GM21528 (cell line): Measurements from ENCODE around the gene HGS.
"Not testable (repeated sequence)": the region's sequence is repeated elsewhere in the genome, so short reads cannot be mapped to it uniquely, and the experiment has no call there.

Experiments
- ATAC-seq: cut with Tn5 transposase; IDR thresholded peaks from one replicate; pipeline ENCODE4 v1.9.1; 2021; ENCODE audit warnings: mild to moderate bottlenecking, moderate library complexity; ENCODE audit not compliant: unreplicated experiment, low FRiP score

HGS gene

DNA sequence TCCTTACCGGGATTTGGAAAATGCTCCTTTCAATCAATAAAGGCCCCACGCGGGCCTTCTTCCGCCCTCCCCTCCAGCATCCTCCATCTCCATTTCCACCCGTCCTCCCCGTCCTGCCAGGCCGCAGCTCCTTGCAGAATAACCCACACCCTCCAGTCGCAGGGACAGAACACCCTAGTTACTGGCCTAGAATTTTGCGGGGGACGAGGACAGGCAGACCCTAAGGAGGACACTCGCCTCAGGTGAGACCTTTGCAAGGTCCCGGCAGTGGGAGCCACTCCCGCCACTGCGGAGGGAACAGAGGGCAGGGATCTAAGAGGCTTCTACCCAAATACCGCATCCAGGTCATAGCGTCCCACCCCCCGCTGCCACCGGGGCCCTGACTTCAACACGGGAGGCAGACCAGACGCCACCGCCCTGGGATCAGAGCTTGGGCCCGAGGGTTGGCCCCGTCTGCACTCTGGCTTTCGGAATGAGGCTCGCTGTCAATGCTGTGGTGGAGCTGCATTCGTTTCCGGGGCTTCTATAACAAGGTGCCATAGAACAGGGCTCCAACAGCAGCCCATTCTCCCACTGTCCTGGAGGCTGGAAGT is 55.1 kb downstream of the HGS start:
- no peak for ATAC-seq

DNA sequence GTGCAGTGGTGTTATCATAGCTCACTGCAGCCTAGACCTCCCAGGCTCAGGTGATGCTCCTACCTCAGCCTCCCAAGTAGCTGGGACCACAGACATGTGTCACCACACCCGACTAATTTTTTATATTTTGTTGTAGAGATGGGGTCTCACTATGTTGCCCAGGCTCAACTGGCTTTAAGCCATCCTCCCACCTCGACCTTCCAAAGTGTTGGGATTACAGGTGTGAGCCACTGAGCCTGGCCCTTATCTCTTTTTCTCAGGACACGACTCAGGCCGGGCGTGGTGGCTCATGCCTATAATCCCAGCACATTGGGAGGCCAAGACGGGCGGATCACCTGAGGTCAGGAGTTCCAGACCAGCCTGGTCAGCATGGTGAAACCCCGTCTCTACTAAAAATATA is 55.8 kb downstream of the HGS start:
- not testable (repeated sequence) for ATAC-seq

DNA sequence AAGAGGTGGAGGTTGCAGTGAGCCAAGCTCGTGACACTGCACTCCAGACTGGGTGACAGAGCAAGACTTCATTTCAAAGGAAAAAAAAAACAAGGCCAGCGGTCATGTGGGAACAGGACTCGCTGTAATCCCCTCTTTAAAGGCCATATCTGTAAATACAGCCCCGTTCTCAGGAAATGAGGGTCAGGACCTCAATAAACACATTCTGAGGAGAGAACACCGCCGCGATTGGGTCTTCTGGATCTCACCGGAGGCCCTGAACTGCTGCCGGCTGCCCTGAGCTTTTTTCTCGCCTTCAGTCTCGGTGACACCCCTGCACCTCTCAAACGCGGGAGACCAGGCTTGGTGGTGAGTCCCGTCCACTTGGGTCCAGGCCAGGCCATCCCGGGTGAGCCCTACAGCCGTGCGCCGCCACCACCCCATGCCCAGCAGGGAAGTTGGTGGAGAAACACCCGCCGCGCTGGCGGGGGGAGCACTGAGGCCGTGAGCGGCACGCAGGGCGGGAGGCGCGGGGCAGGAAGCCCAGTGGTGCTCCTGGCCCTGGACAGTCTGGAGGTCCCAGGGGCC is 56.7 kb downstream of the HGS start:
- ATAC-seq = no peak

GRCh38 chr17:81741049-81741593 is 57.3 kb downstream of the HGS start:
- ATAC-seq = no peak

DNA sequence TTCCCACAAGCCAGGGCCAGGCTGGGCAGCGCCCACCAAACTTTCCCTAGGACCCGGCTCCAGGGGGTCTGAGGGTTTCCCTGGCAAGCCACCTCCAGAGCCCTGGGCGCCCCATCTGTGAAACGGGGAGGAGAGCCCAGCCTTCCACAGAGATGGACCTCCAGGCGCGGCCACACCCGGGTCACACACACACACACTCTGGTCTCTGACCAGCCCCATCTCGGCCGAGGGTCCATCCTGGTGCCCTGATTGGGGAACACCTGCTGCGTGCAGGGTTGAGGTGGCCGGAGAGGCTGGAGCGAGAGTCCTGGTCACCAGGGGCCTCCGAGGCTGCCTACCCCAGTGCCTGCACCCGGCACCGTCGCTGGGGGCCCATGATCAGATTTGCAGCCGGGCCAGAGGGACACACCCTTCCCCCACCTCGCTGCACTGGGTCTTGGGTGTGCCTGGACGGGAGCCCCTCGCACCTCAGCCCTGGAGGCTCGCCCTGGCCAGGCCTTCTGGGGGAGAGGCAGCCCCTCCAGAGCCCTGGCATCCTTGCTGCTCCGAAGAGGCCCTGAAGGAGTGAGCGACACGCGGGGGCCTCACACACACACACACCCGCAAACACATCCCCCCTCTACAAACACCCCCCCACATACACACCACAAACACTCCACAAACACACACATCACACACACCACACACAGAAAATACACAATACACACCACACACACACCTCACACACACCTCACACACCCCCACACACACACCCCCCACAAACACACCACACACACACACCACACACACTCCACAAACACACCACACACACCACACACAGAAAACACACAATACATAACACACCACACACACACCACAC is 58.0 kb downstream of the HGS start:
- ATAC-seq = no peak
